Fibroblast of lung (primary cell): ENCODE measurements around the gene MRGPRF.

Experiments used
- CTCF ChIP-seq, 2 donors: IDR thresholded peaks in 1 of 2; conservative IDR thresholded peaks in 1 of 2; 1 replicate in 1 of 2; 2 replicates in 1 of 2; pipeline ENCODE4 v1.5.1; 2011 to 2012; ENCODE audit warnings: low read length in 2 of 2, control low read depth in 1 of 2, inconsistent platforms in 1 of 2, low read depth in 1 of 2, mild to moderate bottlenecking in 1 of 2
- EZH2 ChIP-seq: IDR thresholded peaks from 2 replicates; pipeline ENCODE4 v1.5.1; 2012; ENCODE audit warnings: low read length, control low read depth, mild to moderate bottlenecking; ENCODE audit errors: missing control alignments

GRCh38 chr11:68961245-68961644 lies 51.8 kb downstream of the MRGPRF start:
- TF ChIP-seq CTCF (conservative IDR thresholded peaks at IDR 0.05 in 1 of 2, IDR thresholded peaks at IDR 0.05 in 1 of 2; ENCODE audit: low read depth in 1 of 2, low read length in 2 of 2) (no peak), EZH2 (no peak)
